ENCODE data around the gene PDZRN3.
A peak's percentile ranks its signal among the peaks of the same experiment; 100 is the strongest.

PDZRN3 gene

GRCh38 chr3:73555076-73555475 is 69.7 kb downstream of the PDZRN3 start:
- DNase-seq, result no peak

DNA sequence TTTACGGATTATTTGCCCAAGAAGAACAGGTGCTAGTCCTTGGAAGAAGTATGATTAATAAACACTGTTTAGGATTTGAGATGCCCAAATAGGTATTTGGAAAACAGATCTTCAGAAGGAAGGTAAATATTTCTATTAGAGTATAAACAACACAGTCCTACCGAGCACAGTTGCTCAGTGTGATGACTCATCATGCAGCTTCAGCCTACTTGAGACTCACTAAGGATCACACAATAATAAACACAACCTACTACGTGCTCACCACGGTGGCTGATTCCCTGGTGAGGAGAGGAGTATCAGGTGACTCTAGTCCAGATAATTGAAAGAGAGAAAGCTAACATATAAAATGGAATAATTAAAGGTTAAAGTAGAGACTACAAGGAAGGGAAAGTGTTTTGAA is 72.0 kb downstream of the PDZRN3 start:
- no peak for DNase-seq

DNA sequence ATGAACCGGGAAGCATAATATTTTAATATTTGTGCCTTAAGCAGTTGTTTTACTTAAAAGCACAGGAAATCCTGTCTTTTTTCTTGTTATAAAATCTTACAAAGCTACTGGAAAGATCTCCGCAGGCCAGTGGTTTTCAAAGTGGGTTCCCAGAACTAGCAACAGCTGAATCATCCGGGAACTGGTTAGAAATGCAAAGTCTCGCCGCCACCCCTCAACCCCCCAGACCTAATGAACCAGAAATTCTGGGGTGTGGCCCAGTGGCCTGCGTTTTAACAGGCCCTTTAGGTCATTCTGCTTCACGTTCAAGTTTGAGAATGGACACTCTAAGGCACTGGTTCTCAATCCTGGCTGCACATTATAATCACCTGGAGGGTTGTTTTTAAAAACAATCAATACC is 74.7 kb downstream of the PDZRN3 start:
- no peak for DNase-seq

DNA sequence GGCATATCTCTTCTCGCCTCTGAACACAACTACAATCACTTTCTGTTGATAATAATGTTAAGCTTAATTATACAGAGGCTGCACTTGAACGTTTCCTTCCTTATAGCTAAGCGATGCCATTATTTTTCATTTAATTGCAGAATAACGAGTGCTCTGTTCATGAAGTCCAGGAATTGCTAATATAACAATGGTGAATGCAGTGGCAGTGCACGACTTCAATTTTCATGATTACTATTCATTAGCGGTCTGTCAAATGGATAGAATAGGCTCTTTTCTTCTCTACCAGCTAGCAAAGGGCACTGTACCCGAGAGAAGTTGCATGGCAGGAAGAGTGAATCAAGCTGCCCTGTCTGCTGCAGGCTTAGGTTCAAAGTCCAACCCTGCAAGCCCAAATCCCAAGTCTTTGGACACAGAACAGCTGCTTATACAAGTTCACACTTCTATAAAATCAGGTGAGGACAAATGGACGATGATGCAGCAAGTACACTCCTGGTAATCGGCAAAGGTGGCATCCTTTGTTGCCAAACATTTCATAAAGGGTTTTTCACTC is 75.6 kb downstream of the PDZRN3 start:
- no peak for DNase-seq

DNA sequence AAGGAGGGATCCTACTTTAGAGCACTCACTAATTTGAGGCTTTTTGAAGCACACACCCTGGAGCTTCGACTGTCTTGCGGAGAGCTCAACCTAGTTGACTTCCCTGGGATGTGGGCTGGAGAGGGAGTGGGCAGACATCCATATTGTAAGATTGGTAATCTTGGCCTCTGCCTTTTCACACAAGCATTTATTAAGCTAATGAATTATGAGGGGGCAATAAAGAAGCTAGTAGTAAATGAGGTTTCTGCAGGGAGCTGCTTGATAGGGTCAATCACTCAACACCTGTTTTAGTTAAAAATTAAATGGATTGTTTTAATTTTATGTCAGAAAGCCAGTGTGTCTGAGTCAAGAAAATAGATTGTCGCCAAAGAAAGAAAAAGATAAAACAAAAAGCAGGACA is 76.3 kb downstream of the PDZRN3 start:
- no peak for DNase-seq

- DNase-seq, result peak; percentile 97
Observed at GRCh38 chr3:73547427-73548248, 77.1 kb downstream of the PDZRN3 start.

GRCh38 chr3:73546961-73547360 is 77.8 kb downstream of the PDZRN3 start:
- peak; percentile 97 for DNase-seq

- no peak for DNase-seq
Observed at GRCh38 chr3:73543412-73543811, 81.3 kb downstream of the PDZRN3 start.

DNA sequence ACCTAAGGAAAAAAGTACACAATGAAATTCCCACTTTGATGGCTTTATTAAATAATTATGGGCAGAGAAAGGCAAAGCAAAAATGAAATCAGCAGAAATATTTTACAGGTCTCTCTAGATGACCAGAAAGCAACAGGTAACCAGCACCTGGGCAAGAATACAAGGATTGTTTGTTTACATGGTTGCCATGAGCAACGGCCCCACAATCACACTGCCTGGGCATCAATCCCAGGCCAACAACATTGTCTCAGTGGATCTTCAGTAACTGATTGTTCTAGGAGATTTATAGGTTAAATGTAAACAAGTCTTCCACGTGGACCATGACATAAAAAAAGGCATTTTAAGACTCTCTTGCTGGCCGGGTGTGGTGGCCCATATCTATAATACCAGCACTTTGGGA is 82.6 kb downstream of the PDZRN3 start:
- no peak for DNase-seq

- peak; percentile 59 for DNase-seq
Observed at GRCh38 chr3:73540969-73541740, 83.6 kb downstream of the PDZRN3 start.

DNA sequence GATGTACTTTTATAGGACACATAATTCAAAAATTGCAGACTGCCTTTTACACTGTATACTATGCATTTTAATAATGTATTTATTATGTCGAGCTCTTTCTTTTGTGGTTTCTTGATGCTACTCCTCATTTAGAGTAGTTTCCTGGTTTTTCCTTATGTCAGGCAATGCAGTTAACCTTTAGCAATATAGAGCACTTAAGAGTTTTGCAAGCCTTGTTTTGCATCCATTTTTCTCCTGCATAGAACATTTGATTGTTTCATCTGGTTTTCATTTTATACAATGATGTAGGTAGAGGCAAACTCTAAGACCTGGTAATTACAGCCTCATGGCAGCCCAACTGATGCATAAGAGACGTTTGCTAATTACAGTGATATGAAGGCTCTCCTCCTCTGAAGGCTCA is 86.3 kb downstream of the PDZRN3 start:
- peak; percentile 48 for DNase-seq

DNA sequence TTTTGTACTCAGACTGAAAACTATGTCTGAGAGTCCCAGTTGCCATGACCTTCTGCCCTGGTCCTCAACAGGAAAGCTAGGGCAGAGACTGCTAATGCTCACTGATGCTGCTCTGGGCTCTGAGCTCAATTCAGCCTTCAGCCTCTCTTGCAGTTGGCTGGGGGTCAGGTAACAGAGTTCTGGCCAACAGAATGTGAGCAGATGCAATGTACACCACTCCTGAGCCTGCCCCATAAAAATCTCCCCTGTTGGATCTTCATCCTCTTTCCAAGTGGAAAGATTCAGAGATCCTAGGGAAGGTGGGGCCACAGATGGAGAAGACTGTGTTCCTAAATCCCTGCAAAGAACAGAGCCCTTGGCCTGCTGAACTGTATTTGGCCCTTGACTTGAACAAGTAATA is 87.8 kb downstream of the PDZRN3 start:
- DNase-seq, result no peak

- peak; percentile 30 for DNase-seq
Observed at GRCh38 chr3:73536336-73536895, 88.3 kb downstream of the PDZRN3 start.

DNA sequence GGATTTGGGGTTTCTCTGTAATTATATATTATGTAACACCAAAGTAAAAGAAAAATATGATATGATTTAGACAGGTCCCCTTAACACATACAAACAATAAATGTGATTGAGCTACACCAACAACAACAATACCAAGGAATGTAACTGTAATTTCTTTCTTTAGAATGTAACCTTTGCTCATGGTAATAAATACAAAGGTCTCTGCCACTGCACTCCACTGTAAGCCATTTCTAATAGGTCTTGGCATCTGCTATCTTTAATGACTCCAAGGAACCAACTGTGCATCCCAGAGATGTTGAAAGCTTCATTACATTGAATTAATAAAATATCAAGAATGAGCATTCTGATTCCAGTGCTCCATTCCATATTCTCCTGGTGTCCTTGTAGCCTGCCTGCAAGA is 88.8 kb downstream of the PDZRN3 start:
- DNase-seq, result no peak

GRCh38 chr3:73535137-73535536 is 89.6 kb downstream of the PDZRN3 start:
- DNase-seq, result no peak

DNA sequence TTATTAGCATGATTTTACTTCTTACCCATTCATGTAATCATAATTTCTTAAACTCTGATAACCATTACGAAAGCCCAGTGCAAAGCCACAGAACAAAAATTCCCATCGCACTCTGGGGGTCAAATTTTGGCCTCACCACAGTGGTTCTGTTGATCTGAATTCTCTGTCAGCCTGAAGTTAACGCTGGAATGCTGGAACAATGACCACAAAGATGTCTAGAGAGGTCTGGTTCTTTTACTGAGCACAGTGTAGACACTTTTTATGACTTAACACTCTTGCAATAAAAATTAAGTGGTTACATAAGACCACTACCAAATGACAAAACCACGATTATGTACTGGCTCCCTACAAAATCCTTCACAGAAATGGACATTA is 94.7 kb downstream of the PDZRN3 start:
- DNase-seq, result peak; percentile 96

DNA sequence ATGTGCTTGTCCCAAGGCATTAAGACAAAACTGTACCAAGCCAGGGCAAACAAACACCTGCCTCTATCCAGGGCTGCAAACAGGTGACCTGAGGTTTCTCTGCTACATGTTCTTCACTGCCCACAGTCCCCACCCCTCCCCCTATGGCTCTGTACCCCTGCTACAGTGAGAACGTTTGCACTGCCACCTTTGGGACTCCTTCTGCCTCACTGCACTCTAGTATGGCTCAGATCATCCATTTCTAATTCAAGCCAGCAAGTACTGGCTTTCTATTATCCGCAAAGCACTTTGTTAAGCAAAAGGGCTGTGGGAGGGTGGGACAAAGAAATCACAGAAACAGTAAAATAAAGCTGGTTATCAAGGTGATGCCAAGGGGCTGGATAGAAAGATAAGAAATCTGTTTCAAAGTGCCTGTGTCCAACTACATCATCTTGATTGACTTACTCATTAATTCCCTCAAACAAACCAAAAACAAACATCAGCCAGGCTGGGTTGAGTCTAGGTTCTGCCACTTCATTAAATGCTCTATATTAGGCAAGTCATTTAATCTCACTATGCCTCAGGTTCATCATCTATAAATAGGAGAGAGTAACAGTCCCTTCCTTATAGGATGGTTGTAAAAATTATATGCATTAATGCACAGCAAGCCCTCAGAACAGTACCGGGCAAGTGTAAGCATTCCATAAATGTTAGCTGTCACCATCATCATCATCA is 95.3 kb downstream of the PDZRN3 start:
- no peak for DNase-seq

DNA sequence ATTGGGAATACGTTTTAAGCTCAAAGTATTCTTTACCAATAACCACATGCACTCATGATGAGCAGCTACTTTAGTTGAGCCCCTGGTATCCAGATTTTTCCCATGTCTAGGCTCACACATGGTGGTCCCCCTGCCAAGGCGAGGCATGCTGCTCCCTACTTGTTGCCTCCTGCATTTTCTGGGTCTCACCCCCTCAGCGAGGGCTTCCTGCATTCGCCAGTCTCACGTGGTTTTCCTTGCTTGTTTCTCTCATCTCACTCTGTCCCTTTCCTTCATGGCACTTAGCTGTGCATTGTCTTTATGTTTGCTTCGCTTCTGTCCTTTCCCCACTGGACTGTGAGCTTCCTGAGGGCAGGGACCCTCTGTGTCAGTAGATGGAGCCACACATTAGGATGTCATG is 99.2 kb downstream of the PDZRN3 start:
- DNase-seq, result no peak

DNA sequence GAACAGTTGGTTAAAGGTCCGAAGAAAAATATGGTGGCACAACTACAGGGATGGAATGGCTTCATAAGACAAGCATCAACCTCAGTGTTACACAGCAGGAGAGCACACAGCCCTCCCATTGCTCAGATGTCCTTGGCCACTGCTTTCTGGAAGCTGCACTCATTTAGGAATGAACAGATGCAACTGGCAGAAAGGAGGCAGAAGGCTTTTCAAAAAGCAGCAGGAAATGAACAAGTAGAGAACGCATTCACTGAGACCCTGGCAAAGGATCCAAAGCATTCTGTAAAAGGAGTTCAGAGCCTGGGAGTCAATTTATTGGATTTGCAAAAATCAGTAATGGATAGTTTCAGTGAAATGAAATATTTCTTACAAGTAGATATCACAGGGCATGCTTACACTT is 101.1 kb downstream of the PDZRN3 start:
- no peak for DNase-seq

GRCh38 chr3:73521734-73522336 is 102.9 kb downstream of the PDZRN3 start:
- DNase-seq, result no peak

DNA sequence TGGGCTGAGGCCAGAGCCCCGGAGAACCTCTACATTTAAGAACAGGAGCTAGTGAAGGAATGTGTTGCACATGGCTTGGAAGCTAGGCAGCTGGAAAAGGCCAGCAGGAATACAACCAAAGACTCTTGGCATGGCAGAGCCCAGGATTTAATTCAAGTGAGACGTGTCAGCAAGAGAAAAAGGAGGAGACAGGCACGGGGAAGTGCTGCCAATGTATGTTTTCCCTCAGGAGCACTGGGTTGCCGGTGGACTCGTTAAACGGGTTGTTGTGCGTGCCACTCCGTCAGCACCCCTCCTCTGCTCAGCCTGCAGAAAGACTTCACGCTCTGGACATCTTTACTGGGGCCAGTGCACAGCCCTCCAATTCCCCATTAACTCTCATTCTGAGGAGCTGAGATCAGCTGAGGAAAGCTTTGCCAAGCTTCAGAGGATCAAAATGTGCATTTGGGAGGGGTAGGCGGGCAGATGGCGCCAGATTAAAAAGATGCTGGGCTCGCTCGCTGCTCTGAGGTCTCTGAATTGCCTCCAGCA is 103.7 kb downstream of the PDZRN3 start:
- DNase-seq, result peak; percentile 63

DNA sequence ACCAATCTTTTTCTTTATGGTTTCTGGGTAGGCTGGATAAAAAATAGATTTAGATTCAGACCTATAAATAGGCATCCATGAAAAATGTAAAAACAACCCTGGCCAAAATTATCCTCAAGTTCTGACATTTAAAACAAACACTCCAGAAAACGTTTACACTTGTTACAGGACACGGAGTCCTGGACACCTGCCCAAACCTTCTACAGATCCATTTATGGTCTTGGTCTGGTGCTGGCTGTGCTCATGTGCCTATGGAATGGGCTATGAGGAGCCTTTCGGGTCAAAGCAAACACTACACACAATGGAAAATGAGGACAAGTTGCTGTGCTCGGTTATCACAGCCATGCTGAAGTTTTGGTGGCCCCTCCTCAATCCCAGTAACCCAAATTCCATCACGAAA is 108.1 kb downstream of the PDZRN3 start:
- DNase-seq, result no peak
